SKM-1 (cell line): ENCODE results near the gene NARS2.
"Not testable (repeated sequence)": the region's sequence is repeated elsewhere in the genome, so short reads cannot be mapped to it uniquely, and the experiment has no call there.

Source experiments
- DNase-seq: peaks from one replicate; lab custom pipeline; 2025; ENCODE audit not compliant: unreplicated experiment; lab: John Stamatoyannopoulos, UW

NARS2 gene

GRCh38 chr11:78493413-78493975 is 81.2 kb downstream of the NARS2 start:
- no peak for DNase-seq

DNA sequence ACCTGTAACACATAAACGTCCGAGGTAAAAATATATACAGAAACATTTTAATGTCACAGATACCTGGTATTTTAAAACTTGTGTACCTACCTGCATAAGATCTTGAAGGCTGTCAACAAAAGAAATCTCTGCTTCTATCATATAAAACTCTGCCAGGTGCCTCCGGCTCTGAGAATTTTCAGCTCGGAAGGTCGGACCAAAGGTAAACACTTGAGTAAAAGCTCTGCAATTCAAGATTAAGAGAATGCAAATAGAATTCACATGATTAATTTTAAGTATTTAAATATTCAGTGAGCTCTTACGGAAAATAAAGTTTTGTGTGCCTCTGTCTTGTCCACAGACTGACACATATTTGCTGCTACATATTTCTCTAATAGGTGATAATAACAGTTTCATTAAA is 81.7 kb downstream of the NARS2 start:
- no peak for DNase-seq

- no peak for DNase-seq
Observed at GRCh38 chr11:78489184-78489583, 85.5 kb downstream of the NARS2 start.

DNA sequence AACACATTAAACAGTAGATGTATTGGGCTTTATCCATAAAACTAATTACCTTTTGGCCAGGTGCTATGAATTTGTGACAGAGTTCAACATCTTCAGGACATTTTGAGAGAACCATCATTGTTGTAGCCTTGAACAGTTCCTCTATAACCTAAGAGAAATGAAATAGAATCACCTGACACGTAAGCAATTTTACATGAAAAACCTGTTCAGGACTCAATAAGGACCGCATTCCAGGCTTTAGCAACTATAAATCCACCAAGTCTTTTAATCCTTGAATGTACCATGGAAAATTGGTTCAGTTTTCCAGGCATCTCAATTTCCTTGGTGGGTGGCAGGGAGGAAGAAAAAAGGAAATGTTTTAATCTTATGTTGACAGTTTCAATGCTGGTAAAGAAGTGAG is 96.1 kb downstream of the NARS2 start:
- DNase-seq = no peak

GRCh38 chr11:78476066-78476465 is 98.6 kb downstream of the NARS2 start:
- no peak for DNase-seq

- no peak for DNase-seq
Observed at GRCh38 chr11:78474451-78474850, 100.2 kb downstream of the NARS2 start.

DNA sequence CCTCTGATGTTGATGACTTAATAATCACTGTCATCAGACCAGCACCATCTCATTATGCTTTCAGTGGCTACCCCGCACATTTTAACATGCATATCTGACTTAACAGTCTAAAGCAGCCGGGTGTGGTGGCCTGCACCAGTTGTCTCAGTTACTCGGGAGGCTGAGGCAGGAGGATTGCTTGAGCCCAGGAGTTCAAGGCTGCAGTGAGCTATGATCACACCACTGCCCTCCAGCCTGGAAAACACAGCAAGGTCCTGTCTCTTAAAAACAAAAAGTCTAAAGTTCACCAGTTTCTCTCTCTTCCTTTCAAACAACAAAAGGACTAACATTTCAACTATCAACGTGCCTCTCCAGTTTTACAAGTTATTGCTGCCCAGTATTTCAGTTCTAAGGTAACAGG is 101.8 kb downstream of the NARS2 start:
- no peak for DNase-seq

- no peak for DNase-seq
Observed at GRCh38 chr11:78472382-78472781, 102.3 kb downstream of the NARS2 start.

- no peak for DNase-seq
Observed at GRCh38 chr11:78470861-78471442, 103.7 kb downstream of the NARS2 start.

GRCh38 chr11:78469896-78470295 is 104.8 kb downstream of the NARS2 start:
- no peak for DNase-seq

DNA sequence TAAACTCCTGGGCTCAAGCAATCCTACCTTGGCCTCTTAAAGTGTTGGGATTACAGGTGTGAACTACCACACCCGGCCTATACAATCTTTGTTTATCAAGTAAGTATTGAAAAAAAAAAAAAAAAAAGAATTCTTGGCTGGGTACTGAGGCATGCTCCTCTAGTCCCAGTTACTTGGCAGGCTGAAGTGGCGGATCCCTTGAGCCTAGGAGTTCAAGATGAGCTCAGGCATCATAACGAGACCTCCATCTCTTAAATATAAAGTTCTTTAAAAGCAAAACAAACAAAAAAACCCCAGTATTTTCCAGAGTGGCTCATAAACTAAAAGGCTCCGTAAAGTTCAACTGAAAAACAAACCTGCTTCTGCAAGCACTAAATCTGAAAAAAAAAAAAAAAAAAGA is 106.7 kb downstream of the NARS2 start:
- DNase-seq = no peak

DNA sequence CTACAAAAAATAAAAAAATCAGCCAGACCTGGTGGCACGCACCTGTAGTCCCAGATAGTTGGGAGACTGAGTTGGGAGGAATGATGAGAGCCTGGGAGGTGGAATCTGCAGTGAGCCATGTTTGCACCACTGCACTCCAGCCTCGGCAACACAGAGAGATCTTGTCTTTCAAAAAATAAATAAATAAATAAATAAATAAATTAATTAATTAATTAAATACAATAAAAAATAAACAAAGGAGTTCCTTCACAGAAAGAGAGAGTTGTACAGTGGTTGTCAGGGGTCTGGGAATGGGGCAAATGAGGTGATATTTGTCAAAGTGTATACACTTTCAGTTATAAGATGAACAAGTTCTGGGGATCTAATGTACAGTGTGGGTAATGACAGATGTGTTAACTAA is 107.3 kb downstream of the NARS2 start:
- DNase-seq = no peak

DNA sequence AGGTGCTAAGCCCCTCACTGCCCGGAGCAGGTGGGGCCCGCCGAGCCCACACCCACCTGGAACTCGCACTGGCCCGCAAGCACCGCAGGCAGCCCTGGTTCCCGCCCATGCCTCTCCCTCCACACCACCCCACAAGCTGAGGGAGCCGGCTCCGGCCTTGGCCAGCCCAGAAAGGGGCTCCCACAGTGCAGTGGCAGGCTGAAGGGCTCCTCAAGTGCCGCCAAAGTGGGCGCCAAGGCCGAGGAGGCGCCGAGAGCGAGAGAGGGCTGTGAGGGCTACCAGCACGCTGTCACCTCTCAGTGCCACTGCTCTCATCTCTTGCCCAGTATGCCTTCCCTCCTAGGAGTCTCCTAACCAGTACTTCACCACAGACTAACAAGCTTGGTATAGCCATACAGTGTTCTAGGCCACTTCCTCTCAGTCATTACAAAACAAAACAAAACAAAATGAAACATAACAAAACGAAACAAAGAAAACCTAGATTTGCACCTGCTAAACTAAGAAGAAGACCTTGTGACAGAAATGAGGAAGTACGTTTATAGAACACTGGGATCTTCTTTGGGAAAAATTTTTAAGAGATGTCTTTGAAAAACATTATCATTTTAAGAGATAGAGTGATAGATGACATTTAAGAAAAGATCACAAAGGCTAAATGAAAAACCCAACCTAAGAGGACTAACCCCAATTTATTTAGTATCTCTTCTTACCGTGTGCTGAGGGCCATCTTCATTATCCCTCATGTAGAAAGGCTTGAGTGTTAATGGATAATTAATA is 109.3 kb downstream of the NARS2 start:
- DNase-seq = no peak

GRCh38 chr11:78464787-78465168 is 109.9 kb downstream of the NARS2 start:
- DNase-seq = not testable (repeated sequence)

DNA sequence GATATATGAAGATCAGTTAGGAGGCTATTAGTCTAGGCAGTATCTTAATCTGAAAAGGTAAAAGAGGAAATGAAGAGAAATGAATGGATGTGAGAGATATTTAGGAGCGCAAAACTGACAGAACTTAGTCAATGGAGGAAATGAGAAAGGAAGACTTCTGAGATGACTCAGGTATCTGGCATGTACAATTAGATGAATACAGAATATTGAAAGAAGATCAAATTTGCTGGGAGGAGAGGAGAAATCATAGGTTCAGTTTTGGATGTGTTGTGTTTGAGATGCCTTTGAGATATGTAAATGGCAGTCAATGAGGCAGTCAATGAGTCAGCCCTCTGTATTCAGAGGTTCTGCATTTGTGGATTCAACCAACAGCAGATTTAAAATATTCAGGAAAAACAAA is 114.2 kb downstream of the NARS2 start:
- no peak for DNase-seq

- DNase-seq = no peak
Observed at GRCh38 chr11:78459738-78460137, 114.9 kb downstream of the NARS2 start.

- no peak for DNase-seq
Observed at GRCh38 chr11:78457448-78457847, 117.2 kb downstream of the NARS2 start.

DNA sequence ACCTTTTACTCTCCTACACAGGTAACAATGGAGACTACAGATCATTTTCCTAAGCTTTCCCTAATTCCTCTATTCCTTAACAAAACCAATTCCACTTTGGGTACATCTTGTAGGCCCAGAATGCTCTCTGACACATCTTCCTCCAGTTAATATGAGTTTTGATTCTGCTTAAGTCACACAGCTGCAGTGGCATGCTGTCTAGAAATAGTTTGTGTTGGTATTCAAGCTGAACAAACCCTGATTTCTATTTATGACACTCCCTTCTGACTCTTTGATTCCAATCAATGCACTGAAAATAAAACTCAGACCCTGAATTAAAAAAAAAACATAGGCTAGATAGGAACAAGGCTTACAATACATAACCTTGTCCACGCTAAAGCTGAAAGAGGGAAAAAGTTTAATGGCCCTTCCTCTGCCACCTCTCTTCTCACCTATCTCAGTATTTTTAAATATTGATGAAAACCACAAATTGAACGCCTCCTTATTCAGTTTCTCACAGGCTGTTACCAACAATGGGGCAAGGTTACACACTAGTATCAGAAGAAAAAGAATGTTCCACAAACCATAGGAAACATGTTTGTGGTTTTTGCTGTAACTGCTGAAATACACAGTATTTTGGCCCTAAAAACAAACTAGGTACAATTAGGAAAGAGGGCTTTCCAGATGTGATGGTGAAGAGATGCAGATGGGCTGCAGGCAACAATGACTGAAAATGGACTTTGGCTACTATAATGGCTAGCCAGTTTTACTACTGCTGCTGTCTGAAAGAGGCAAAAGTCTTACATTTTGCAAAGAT is 121.3 kb downstream of the NARS2 start:
- DNase-seq = no peak

DNA sequence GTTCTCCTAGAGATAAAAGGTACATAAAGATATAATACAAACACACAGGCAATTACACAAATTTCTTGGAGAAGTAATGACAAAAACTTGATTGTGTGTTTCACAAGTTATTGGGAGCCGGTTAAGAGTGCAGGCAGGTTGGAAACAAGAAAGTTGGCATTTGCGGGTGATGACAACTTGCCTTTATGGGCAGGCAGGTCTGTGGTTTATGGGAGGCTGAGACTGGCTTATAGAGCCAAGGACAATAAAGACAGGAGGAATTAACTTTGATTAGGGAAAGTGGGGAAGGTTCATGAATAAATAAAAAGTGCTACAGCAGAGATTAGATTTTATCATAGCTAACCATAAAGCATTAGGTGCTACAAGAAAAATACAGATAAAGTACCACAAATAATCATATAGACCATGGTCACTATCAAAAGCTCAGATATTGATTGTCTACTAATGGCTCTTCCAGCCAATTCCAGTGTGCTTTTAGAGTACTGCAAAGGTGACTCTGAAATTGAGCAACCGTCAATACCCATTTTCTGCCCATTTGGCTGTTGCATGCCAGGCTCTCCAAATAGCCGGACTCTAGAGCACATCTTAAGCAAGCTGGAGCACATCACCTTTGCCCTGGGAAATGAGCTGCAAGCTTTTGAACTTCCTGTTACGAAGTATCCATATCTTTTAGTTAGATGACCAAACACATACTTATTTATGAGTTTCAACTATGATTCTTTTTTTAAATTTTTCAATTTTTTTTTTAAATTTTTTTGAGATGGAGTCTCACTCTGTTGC is 123.1 kb downstream of the NARS2 start:
- no peak for DNase-seq

- DNase-seq = no peak
Observed at GRCh38 chr11:78450866-78451265, 123.8 kb downstream of the NARS2 start.

GRCh38 chr11:78449866-78450265 is 124.8 kb downstream of the NARS2 start:
- DNase-seq = no peak
